Retinal pigment epithelial cell (primary cell): ENCODE data around the gene NHEJ1.

Experiments used
- DNase-seq: peaks from one replicate; pipeline ENCODE4 v3.0.0-alpha.2; 2010; ENCODE audit warnings: low read depth
- H3K4me3 ChIP-seq: 2 replicates; pipeline ENCODE4 v1.5.1; 2011; ENCODE audit warnings: mild to moderate bottlenecking, low read length, control low read depth, moderate library complexity
- TF ChIP-seq, protein P1 (sequence below): conservative IDR thresholded peaks from 2 replicates; pipeline ENCODE4 v1.5.1; 2011; ENCODE audit warnings: low read depth, low read length, control low read depth, inconsistent platforms

NHEJ1 gene

DNA sequence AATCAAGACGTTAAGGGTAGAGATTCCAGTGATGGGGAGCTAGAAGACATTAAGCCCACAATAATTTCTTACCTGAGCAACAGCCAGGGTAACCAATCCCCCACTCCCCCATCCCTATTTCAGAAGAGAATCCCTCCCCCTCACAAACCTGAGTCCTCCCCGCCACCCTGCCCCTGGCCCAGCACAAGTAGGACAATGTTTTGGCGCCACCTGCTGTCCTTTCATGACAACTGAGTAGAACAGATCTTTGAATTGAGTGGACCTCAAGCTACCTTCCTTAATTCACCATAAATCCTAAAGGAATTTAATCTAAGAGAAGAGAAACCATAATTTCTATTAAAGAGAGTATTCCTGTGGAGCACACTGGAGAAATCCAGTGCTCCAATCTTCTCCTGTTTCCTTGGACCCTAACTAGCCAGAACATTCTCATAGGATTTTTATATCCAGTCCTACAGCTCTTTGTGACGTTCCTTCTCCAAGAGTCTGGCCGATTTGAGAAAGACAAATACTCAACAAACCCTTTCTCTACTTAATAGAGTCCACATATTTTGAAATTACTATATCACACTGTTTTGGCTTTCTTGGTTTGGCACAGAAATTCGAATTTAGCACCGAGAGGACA, 41.1 kb downstream of the NHEJ1 start:
- no peak overlapping the region for H3K4me3 ChIP-seq
- TF ChIP-seq, protein P1, sequence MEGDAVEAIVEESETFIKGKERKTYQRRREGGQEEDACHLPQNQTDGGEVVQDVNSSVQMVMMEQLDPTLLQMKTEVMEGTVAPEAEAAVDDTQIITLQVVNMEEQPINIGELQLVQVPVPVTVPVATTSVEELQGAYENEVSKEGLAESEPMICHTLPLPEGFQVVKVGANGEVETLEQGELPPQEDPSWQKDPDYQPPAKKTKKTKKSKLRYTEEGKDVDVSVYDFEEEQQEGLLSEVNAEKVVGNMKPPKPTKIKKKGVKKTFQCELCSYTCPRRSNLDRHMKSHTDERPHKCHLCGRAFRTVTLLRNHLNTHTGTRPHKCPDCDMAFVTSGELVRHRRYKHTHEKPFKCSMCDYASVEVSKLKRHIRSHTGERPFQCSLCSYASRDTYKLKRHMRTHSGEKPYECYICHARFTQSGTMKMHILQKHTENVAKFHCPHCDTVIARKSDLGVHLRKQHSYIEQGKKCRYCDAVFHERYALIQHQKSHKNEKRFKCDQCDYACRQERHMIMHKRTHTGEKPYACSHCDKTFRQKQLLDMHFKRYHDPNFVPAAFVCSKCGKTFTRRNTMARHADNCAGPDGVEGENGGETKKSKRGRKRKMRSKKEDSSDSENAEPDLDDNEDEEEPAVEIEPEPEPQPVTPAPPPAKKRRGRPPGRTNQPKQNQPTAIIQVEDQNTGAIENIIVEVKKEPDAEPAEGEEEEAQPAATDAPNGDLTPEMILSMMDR = peak; percentile 81
- DNase-seq = no peak

DNA sequence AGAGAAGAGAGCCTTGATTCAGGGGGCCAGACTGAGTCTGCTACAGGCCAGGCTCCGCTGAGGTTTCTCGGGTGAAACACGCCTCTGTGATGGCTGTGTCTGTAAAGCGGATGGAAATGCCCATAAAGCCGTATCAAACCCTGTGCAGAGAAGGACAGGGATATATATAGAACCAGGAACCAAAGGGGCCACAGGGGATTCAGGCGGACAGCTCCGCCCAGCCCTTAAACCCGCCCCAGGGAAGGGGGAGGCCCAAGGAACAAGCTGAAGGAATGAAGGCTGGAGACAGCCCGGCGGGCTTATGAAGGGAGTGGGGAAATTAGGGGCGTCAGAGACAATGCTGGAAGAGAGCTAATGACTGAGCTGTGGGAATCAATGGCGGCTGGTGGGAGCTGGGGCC, 42.1 kb downstream of the NHEJ1 start:
- no peak overlapping the region for H3K4me3 ChIP-seq
- TF ChIP-seq, protein P1 = no peak
- no peak for DNase-seq

DNA sequence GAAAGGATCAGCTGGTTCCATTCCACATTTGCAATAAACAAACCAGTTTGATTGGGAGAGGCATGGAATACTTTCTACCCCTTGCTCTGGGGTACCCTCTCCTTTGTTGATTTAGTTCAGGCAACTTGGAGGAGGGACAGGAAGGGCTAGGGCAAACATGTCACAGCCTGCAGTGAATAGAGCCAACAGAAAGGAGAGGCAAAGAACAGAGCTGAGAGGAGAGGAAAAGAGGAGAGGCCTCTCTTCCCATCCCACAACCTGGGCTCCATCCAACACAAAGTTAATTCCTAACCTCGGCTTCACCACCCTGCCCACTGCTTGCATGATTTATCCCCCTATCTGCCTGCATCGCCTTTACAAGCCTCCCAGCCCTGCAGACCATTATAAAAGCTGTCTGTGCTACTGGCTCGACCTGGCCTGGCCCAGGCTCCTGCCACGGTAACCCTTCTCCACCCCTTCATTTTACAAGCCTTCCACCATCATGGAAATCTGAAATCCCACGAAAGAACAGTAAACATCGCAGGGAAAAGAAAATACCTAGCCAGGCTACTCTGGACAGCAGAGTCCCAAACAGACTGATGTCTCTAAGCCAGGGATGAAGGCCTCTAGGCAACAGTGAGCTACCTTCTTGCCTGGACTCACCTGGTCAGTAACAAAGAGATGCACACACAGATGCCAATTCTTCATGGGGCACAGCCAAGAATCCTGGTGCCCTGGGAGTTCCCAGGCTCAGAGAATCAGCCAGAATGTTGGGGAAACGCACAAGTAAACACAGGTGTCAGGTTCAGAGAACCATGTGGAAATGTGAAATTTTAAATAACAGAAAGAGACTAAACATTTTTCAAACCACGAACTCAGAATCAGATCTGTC, 43.6 kb downstream of the NHEJ1 start:
- no peak for DNase-seq
- no peak overlapping the region for H3K4me3 ChIP-seq
- TF ChIP-seq, protein P1 = no peak

DNA sequence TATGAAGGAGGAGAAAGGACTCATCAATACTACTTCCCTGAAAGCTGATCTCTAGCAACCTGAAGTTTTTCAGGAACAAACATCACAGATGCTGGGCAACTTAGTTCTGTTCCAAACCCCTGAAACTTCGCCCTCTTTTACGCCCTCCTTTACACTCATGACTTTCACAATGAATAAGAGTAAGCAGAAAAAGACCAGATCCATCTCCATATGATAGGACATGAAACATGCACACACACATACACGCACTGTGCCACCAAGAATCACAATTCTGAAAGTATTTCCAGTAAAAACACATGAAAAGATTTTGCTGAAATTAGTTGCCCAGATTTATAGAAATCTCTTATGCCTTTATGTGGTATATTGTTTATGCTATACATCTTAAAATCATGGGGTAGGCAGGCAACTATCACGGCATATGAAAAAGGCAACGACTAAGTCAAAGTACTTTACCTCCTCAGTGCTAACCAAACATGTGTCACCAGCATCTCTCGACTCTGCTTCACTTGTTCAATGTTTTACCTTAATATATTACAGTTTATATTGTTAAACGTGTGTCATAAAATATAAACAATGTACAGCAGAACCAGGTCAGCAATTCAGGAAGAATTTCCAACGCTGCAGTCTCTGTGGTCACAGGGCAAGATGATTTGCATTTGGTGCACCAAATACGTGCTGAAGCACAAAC, 47.8 kb downstream of the NHEJ1 start:
- TF ChIP-seq, protein P1 = no peak
- DNase-seq = no peak
- H3K4me3 ChIP-seq = no peak overlapping the region

DNA sequence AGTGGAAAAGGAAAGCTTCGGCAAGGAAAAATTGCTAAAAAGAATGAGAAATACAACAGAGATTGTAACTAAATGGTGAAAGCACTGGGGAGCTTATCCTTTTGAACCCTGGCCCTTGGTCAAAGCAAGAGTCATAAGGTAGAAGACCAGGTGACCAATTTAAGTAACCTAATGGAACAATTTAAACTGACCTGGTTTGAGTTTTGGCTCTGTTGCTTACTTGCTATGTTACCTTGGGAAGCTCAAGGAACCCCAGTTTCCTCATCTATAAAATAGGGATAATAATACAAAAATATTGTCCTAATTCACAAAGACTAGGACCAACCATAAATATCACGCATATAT, 48.6 kb downstream of the NHEJ1 start:
- no peak overlapping the region for H3K4me3 ChIP-seq
- TF ChIP-seq, protein P1 = no peak
- DNase-seq = no peak

DNA sequence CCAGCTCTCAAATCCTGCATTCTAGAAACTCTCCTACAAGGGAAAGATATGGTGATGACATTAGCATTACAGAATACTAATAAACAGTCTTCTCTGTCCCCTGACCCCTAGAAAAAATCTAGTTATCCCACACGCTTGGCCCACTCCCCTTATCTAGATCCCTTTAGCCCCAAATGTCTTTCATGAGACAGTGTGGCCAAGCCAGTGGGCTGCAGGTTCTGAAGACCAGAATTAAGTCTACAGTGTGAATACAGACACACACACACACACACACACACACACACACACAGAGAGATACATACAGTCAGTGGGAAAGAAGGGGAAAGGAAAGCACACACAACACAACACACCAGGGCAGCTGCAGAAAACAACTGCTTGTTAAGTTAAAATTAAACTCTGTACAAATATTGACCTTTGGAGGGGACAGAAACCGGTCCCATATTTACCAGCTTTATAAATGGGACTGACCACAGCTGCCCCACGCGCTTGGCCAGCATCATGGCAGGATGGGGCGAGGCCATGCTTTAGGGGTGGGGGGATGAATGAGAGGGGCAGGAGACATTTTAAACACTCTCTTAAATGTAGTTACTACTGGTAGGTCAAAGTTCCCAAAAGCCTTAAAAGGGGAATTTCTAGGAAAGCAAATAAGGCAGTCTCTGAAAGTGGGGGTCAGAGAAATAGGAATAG, 49.1 kb downstream of the NHEJ1 start:
- TF ChIP-seq, protein P1 = no peak
- DNase-seq = no peak
- H3K4me3 ChIP-seq = no peak overlapping the region
